GM12878 (cell line): ENCODE measurements around the gene HSPBAP1. TPM values are rescaled to one million over a fixed set of nuclear protein-coding genes. Genes with fewer than 3 reads are reported as not detected.

ENCODE experiments used
- ATAC-seq: fragments of 200-7000 bp; cut with Tn5 transposase; 3 replicates; pipeline ENCODE4 v1.9.1; 2020; ENCODE audit warnings: mild to moderate bottlenecking, moderate library complexity
- BruUV-seq: library from RNA; stranded (reverse); fragments of 400-500 nt; replicated peaks from 2 replicates; lab custom pipeline; 2021; lab: Mats Ljungman, UMichigan
- CTCF ChIA-PET: fragments of 300-600 bp; sonication (Branson Sonifier 250); formaldehyde crosslinking; extraction: SDS; loops from one replicate; lab custom pipeline; 2021; ENCODE audit warnings: inconsistent platforms; lab: Yijun Ruan, JAX
- POLR2A ChIA-PET: fragments of 350-600 bp; formaldehyde crosslinking; extraction: SDS; loops from one replicate; lab custom pipeline; 2021; ENCODE audit warnings: inconsistent platforms; lab: Charles Lee
- RAD21 ChIA-PET: fragments of 300-600 bp; sonication (Branson Sonifier 250); formaldehyde crosslinking; loops from one replicate; lab custom pipeline; 2023; ENCODE audit warnings: antibody characterized with exemption; ENCODE audit not compliant: unreplicated experiment; lab: Charles Lee
- SMC1A ChIA-PET: fragments of 300-600 bp; sonication (Branson Sonifier 250); formaldehyde crosslinking; loops from one replicate; lab custom pipeline; 2023; ENCODE audit not compliant: unreplicated experiment, uncharacterized antibody; lab: Charles Lee
- DNase-seq: peaks from one replicate; pipeline ENCODE4 v3.0.0-alpha.2; 2011; ENCODE audit warnings: low read depth, low spot score
- FAIRE-seq: peaks from 3 replicates; lab custom pipeline; 2011; peaks lifted over from hg19 to GRCh38; lab: Jason Lieb, UNC
- H2AFZ ChIP-seq: 2 replicates; pipeline ENCODE4 v1.6.0; 2011; ENCODE audit warnings: low read depth, low read length, control low read depth; ENCODE audit not compliant: control insufficient read depth
- H3K27ac ChIP-seq: 2 replicates; pipeline ENCODE4 v1.5.1; 2011; ENCODE audit warnings: control low read depth; ENCODE audit not compliant: control insufficient read depth, insufficient read depth
- H3K27me3 ChIP-seq, 2 experiments: replicated peaks in 1 of 2; 2 replicates each; pipeline versions ENCODE4 v1.6.0 to v1.6.1; 2011; ENCODE audit warnings: low read length in 1 of 2; ENCODE audit not compliant: control insufficient read depth in 2 of 2, insufficient read depth in 2 of 2
- H3K36me3 ChIP-seq, 2 experiments: 2 replicates each; pipeline ENCODE4 v1.5.1; 2011; ENCODE audit warnings: low read length in 1 of 2; ENCODE audit not compliant: control insufficient read depth in 2 of 2, insufficient read depth in 2 of 2
- H3K4me1 ChIP-seq: 2 replicates; pipeline ENCODE4 v1.6.1; 2011; ENCODE audit warnings: mild to moderate bottlenecking, low read length, moderate library complexity, mixed read lengths; ENCODE audit not compliant: control insufficient read depth, insufficient read depth
- H3K4me2 ChIP-seq: 2 replicates; pipeline ENCODE4 v1.6.0; 2011; ENCODE audit warnings: control low read depth; ENCODE audit not compliant: control insufficient read depth, insufficient read depth
- H3K4me3 ChIP-seq: fragments of 200-600 bp; sonication (generic); 2 replicates; pipeline ENCODE4 v1.5.1; 2016
- H3K79me2 ChIP-seq: 2 replicates; pipeline ENCODE4 v1.6.0; 2011; ENCODE audit warnings: low read length; ENCODE audit not compliant: control insufficient read depth, insufficient read depth
- H3K9ac ChIP-seq: 2 replicates; pipeline ENCODE4 v1.8.0; 2011; ENCODE audit warnings: low read length, control low read depth, mixed read lengths; ENCODE audit not compliant: control insufficient read depth, insufficient read depth
- H3K9me3 ChIP-seq: replicated peaks from 3 replicates; pipeline ENCODE4 v1.5.1; 2011; ENCODE audit warnings: mild to moderate bottlenecking, low read length; ENCODE audit not compliant: control insufficient read depth, insufficient read depth
- H4K20me1 ChIP-seq: 2 replicates; pipeline ENCODE4 v1.6.0; 2011; ENCODE audit not compliant: control insufficient read depth, insufficient read depth
- BCL11A ChIP-seq: IDR thresholded peaks from 2 replicates; pipeline ENCODE4 v1.6.1; 2011; ENCODE audit warnings: low read depth, low read length
- EZH2 ChIP-seq: IDR thresholded peaks from 2 replicates; pipeline ENCODE4 v1.6.1; 2012; ENCODE audit warnings: low read depth, mild to moderate bottlenecking, control low read depth, inconsistent platforms, low read length, borderline replicate concordance; ENCODE audit not compliant: control insufficient read depth
- HCFC1 ChIP-seq: fragments of 150-350 bp; IDR thresholded peaks from 2 replicates; pipeline ENCODE4 v1.6.1; 2014; ENCODE audit warnings: low read length
- IRF3 ChIP-seq: fragments of 450-650 bp; IDR thresholded peaks from 2 replicates; pipeline ENCODE4 v1.6.1; 2014; ENCODE audit warnings: mild to moderate bottlenecking
- JUND ChIP-seq: IDR thresholded peaks from 2 replicates; pipeline ENCODE4 v1.6.1; 2012; ENCODE audit warnings: low read depth, mild to moderate bottlenecking, low read length, improper control_type of control experiment, moderate library complexity
- PKNOX1 ChIP-seq: fragments of 450-650 bp; IDR thresholded peaks from 2 replicates; pipeline ENCODE4 v1.6.1; 2016; ENCODE audit warnings: mild to moderate bottlenecking
- RAD51 ChIP-seq: fragments of 450-650 bp; IDR thresholded peaks from 2 replicates; pipeline ENCODE4 v1.6.1; 2016; ENCODE audit warnings: moderate library complexity, mild to moderate bottlenecking, inconsistent platforms
- RB1 ChIP-seq: fragments of 450-650 bp; formaldehyde crosslinking; IDR thresholded peaks from 2 replicates; pipeline ENCODE4 v1.6.1; 2017; ENCODE audit warnings: mild to moderate bottlenecking, borderline replicate concordance
- RBBP5 ChIP-seq: fragments of 200-600 bp; sonication (generic); conservative IDR thresholded peaks from 2 replicates; pipeline ENCODE4 v1.6.1; 2016
- SKIL ChIP-seq: fragments of 450-650 bp; IDR thresholded peaks from 2 replicates; pipeline ENCODE4 v1.6.1; 2017; ENCODE audit warnings: mild to moderate bottlenecking, low read depth, inconsistent platforms; ENCODE audit not compliant: poor library complexity, severe bottlenecking
- SMAD1 ChIP-seq: fragments of 450-650 bp; IDR thresholded peaks from 2 replicates; pipeline ENCODE4 v1.6.1; 2018; ENCODE audit warnings: mild to moderate bottlenecking, low read depth; ENCODE audit not compliant: partially characterized antibody
- STAT3 ChIP-seq: IDR thresholded peaks from 2 replicates; pipeline ENCODE4 v1.6.1; 2011; ENCODE audit warnings: low read depth, low read length, improper control_type of control experiment
- ZNF207 ChIP-seq: fragments of 450-650 bp; IDR thresholded peaks from 2 replicates; pipeline ENCODE4 v1.6.1; 2014; ENCODE audit warnings: antibody characterized with exemption, mild to moderate bottlenecking, borderline replicate concordance
- WGBS: methylation state at CpG from one replicate; pipeline ENCODE4 v1.1.6; 2016; ENCODE audit warnings: low lambda C conversion rate; ENCODE audit not compliant: insufficient replicate concordance, insufficient coverage; ENCODE audit errors: missing lambda C conversion rate; 5-methylcytosine and 5-hydroxymethylcytosine counted together
- in situ Hi-C: fragments of 300-500 bp; cut with MboI; formaldehyde crosslinking; loops from 9 replicates; pipeline ENCODE4 v1.14.3; 2018; ENCODE audit warnings: mixed read lengths
- intact Hi-C: fragments of 100-400 bp; cut with micrococcal nuclease; formaldehyde crosslinking; loops from one replicate; pipeline ENCODE4 v1.14.2; 2022; ENCODE audit not compliant: unreplicated experiment
- polyA plus RNA-seq, 11 experiments: library from polyadenylated mRNA; depleted of rRNA in 4 of 11; unstranded in 6 of 11; stranded (reverse) in 5 of 11; fragments of >200 nt; fragmentation: Nextera tagmentation in 4 of 11; fragmentation: Illumina TruSeq in 1 of 11; extraction: Ambion mirVana in 4 of 11; extraction: Trizol in 1 of 11; gene quantifications; 1 replicate in 1 of 11; 2 replicates in 10 of 11; pipeline versions ENCODE4 v1.2.1 to v1.2.3, GENCODE V29; 2011 to 2016; ENCODE audit warnings: inconsistent platforms in 2 of 11, missing spikeins in 2 of 11, low read depth in 1 of 11
- total RNA-seq, 4 experiments: library from RNA; depleted of rRNA in 3 of 4; stranded (reverse); fragments of >200 nt in 3 of 4; fragmentation: Illumina TruSeq in 1 of 4; extraction: Trizol in 1 of 4; gene quantifications; 2 replicates each; pipeline versions ENCODE4 v1.2.1 to v1.2.3, GENCODE V29; 2013 to 2021

HSPBAP1 gene
- total and polyA plus RNA-seq, 10 of the 15 experiments (the other 5 are each of a cell fraction or from before 2014, with no cell fraction given): 3.2 to 10.3 (median 7.9) TPM

- DNase-seq (no peak), FAIRE-seq (no peak), ATAC-seq (no peak)
- Histone ChIP-seq H3K27ac (no peak overlapping the region), H3K27me3 (no peaks in the 10 kb centered on the region), H3K79me2 (no peaks in the 10 kb centered on the region), H3K9ac (no peak overlapping the region), H3K9me3 (no peaks in the 10 kb centered on the region; the same call in 2 of the 3 replicates), H3K4me3 (no peak overlapping the region), H2AFZ (no peak overlapping the region), H3K4me1 (no peaks in the 10 kb centered on the region), H3K36me3 (no peaks in the 10 kb centered on the region), H3K4me2 (no peak overlapping the region), H4K20me1 (no peaks in the 10 kb centered on the region)
- ChIA-PET RAD21 (interaction anchor here (0.8 to 1.3 kb wide), 2 partner anchors 127 to 217 kb away, joined by 3 to 5 read pairs; no protein-coding TSS in a partner anchor), CTCF (no interaction called here), SMC1A (interaction anchor here (0.9 to 1.6 kb wide), 3 partner anchors 10 to 14 kb away, joined by 3 read pairs; no protein-coding TSS in a partner anchor), POLR2A (interaction anchor here (0.7 kb wide), 1 partner anchor 357 kb away, joined by 6 read pairs; no protein-coding TSS in a partner anchor)
- 73% methylated on average over 7 of the region's 7 CpGs for WGBS
- no TSS peak for BruUV-seq
- intact Hi-C loops: no loop called here
- in situ Hi-C loops: no loop called here
- TF ChIP-seq HCFC1 (no peak), IRF3 (no peak), PKNOX1 (no peak), JUND (no peak), RAD51 (no peak), BCL11A (no peak), ZNF207 (no peak), STAT3 (no peak), RB1 (no peak), RBBP5 (no peak), EZH2 (no peak), SKIL (no peak), SMAD1 (no peak)
Observed at GRCh38 chr3:122824465-122825381, 31.1 kb upstream of the HSPBAP1 start.
